Measurements from ENCODE around the gene NEIL3.

DNA sequence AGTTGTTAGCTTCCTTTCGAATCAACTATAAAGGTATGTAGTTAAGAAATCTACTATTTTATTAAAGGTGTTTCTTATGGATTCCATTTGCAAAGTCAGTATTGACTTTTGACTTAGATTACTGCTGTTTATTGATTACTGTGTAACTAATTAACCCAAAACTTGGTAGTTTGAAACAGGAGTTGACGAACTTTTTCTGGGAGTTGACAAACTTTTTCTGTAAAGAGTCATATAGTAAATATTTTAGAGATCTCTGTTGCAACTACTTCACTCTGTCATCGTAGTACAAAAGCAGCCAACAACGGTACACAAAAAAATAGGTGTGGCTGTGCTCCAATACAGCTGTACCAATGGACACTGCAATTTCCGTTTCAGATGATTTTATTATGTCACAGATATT is 102.3 kb downstream of the NEIL3 start:
- TF ChIP-seq, protein P1, sequence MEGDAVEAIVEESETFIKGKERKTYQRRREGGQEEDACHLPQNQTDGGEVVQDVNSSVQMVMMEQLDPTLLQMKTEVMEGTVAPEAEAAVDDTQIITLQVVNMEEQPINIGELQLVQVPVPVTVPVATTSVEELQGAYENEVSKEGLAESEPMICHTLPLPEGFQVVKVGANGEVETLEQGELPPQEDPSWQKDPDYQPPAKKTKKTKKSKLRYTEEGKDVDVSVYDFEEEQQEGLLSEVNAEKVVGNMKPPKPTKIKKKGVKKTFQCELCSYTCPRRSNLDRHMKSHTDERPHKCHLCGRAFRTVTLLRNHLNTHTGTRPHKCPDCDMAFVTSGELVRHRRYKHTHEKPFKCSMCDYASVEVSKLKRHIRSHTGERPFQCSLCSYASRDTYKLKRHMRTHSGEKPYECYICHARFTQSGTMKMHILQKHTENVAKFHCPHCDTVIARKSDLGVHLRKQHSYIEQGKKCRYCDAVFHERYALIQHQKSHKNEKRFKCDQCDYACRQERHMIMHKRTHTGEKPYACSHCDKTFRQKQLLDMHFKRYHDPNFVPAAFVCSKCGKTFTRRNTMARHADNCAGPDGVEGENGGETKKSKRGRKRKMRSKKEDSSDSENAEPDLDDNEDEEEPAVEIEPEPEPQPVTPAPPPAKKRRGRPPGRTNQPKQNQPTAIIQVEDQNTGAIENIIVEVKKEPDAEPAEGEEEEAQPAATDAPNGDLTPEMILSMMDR (IDR thresholded peaks at IDR 0.05; ENCODE audit: low read length), result no peak
- TF ChIP-seq EZH2 (IDR thresholded peaks at IDR 0.05; ENCODE audit: borderline replicate concordance, low read length), result no peak
